GM23338 (cell line): ENCODE data around the gene STPG4. TPM values are rescaled to one million over a fixed set of nuclear protein-coding genes. Genes with fewer than 3 reads are reported as not detected.

ENCODE experiments used
- ATAC-seq: fragments of 200-7000 bp; cut with Tn5 transposase; 3 replicates; pipeline ENCODE4 v1.9.1; 2020
- DNase-seq: peaks from one replicate; pipeline ENCODE4 v3.0.0-alpha.2; 2015; ENCODE audit warnings: low spot score
- H2AFZ ChIP-seq: fragments of 200-600 bp; sonication (generic); 2 replicates; pipeline ENCODE4 v1.8.0; 2016; ENCODE audit warnings: antibody characterized with exemption, mild to moderate bottlenecking, moderate library complexity
- H3F3A ChIP-seq: fragments of 200-600 bp; sonication (generic); replicated peaks from 2 replicates; pipeline ENCODE4 v1.8.0; 2017; ENCODE audit warnings: antibody characterized with exemption, mixed run types, low read depth
- H3K27ac ChIP-seq: fragments of 200-600 bp; sonication (generic); 2 replicates; pipeline ENCODE4 v1.6.1; 2016; ENCODE audit warnings: low read depth
- H3K27me3 ChIP-seq: fragments of 200-600 bp; sonication (generic); 2 replicates; pipeline ENCODE4 v1.8.0; 2016; ENCODE audit warnings: mild to moderate bottlenecking, mixed run types, moderate library complexity; ENCODE audit not compliant: insufficient read depth
- H3K36me3 ChIP-seq: fragments of 200-600 bp; sonication (generic); 2 replicates; pipeline ENCODE4 v1.8.0; 2016; ENCODE audit warnings: mild to moderate bottlenecking; ENCODE audit not compliant: insufficient read depth
- H3K4me1 ChIP-seq: fragments of 200-600 bp; sonication (generic); 2 replicates; pipeline ENCODE4 v1.8.0; 2016; ENCODE audit warnings: mild to moderate bottlenecking, moderate library complexity; ENCODE audit not compliant: insufficient read depth
- H3K4me2 ChIP-seq: fragments of 200-600 bp; sonication (generic); 2 replicates; pipeline ENCODE4 v1.7.1; 2017; ENCODE audit warnings: mixed run types
- H3K4me3 ChIP-seq: fragments of 200-600 bp; sonication (generic); 2 replicates; pipeline ENCODE4 v1.6.1; 2016; ENCODE audit warnings: mixed run types
- H3K79me2 ChIP-seq: fragments of 200-600 bp; sonication (generic); replicated peaks from 2 replicates; pipeline ENCODE4 v1.8.0; 2017; ENCODE audit warnings: mild to moderate bottlenecking; ENCODE audit not compliant: insufficient read depth
- H3K9me2 ChIP-seq: fragments of 200-600 bp; sonication (generic); 2 replicates; pipeline ENCODE4 v1.8.0; 2017; ENCODE audit not compliant: insufficient read depth
- H4K20me1 ChIP-seq: fragments of 200-600 bp; sonication (generic); replicated peaks from 2 replicates; pipeline ENCODE4 v1.8.0; 2017; ENCODE audit warnings: mild to moderate bottlenecking; ENCODE audit not compliant: insufficient read depth
- H3K27ac Mint-ChIP-seq: 2 replicates; pipeline ENCODE4 v1.8.0; 2020; ENCODE audit warnings: inconsistent platforms, mild to moderate bottlenecking, moderate library complexity, mixed read lengths
- H3K27me3 Mint-ChIP-seq: 3 replicates; pipeline ENCODE4 v1.8.0; 2022; ENCODE audit warnings: low read depth, mild to moderate bottlenecking, moderate library complexity, mixed read lengths, inconsistent platforms; ENCODE audit not compliant: insufficient read depth, poor library complexity
- H3K36me3 Mint-ChIP-seq: 3 replicates; pipeline ENCODE4 v1.8.0; 2021; ENCODE audit warnings: low read depth, mild to moderate bottlenecking, inconsistent platforms, moderate library complexity, mixed read lengths
- H3K4me1 Mint-ChIP-seq: 3 replicates; pipeline ENCODE4 v1.8.0; 2020; ENCODE audit warnings: mild to moderate bottlenecking, inconsistent platforms, mixed read lengths
- H3K4me3 Mint-ChIP-seq: 3 replicates; pipeline ENCODE4 v1.8.0; 2021; ENCODE audit warnings: moderate library complexity, mild to moderate bottlenecking, inconsistent platforms, mixed read lengths
- H3K9me3 Mint-ChIP-seq: 3 replicates; pipeline ENCODE4 v1.8.0; 2020; ENCODE audit warnings: moderate library complexity, mild to moderate bottlenecking, inconsistent platforms, mixed read lengths
- CTCF ChIP-seq, 2 experiments: fragments of 200-600 bp in 1 of 2; sonication (generic) in 1 of 2; conservative IDR thresholded peaks; 2 replicates each; pipeline versions ENCODE4 v1.5.1 to v1.6.1; 2016 to 2017; ENCODE audit warnings: antibody characterized with exemption in 2 of 2, low read depth in 2 of 2, mild to moderate bottlenecking in 2 of 2, moderate library complexity in 1 of 2
- POLR2AphosphoS5 ChIP-seq: IDR thresholded peaks from 2 replicates; pipeline ENCODE4 v1.6.1; 2016; ENCODE audit warnings: antibody characterized with exemption, low read depth
- STAT1 ChIP-seq: IDR thresholded peaks from one replicate; pipeline ENCODE4 v1.6.1; 2016; ENCODE audit warnings: antibody characterized with exemption; ENCODE audit not compliant: unreplicated experiment
- polyA plus RNA-seq: library from polyadenylated mRNA; unstranded; fragments of >200 nt; fragmentation: Nextera tagmentation; extraction: Ambion mirVana; gene quantifications from 2 replicates; pipeline ENCODE4 v1.2.1, GENCODE V29; 2016
- total RNA-seq: library from RNA; depleted of rRNA; stranded (reverse); fragments of >200 nt; shearing (Covaris generic); gene quantifications from 2 replicates; pipeline ENCODE4 v1.2.3, GENCODE V29; 2014
- TF ChIP-seq, protein P1 (sequence below): IDR thresholded peaks from one replicate; pipeline ENCODE4 v1.6.1; 2018; ENCODE audit warnings: antibody characterized with exemption; ENCODE audit not compliant: unreplicated experiment
- TF ChIP-seq, protein P2 (sequence below): fragments of 250-450 bp; sonication (Bioruptor Pico); IDR thresholded peaks from 2 replicates; pipeline ENCODE4 v1.5.0; 2020; ENCODE audit warnings: mild to moderate bottlenecking, moderate library complexity

Gene STPG4
- total and polyA plus RNA-seq, 2 experiments from 2014 or later, result 0.28 TPM; not detected in 1

GRCh38 chr2:47065771-47066380 is 89.2 kb downstream of the STPG4 start (continued):
- TF ChIP-seq CTCF (conservative IDR thresholded peaks at IDR 0.05; ENCODE audit: low read depth in 2 of 2) (no peak), STAT1 (no peak)
- TF ChIP-seq, protein P1, sequence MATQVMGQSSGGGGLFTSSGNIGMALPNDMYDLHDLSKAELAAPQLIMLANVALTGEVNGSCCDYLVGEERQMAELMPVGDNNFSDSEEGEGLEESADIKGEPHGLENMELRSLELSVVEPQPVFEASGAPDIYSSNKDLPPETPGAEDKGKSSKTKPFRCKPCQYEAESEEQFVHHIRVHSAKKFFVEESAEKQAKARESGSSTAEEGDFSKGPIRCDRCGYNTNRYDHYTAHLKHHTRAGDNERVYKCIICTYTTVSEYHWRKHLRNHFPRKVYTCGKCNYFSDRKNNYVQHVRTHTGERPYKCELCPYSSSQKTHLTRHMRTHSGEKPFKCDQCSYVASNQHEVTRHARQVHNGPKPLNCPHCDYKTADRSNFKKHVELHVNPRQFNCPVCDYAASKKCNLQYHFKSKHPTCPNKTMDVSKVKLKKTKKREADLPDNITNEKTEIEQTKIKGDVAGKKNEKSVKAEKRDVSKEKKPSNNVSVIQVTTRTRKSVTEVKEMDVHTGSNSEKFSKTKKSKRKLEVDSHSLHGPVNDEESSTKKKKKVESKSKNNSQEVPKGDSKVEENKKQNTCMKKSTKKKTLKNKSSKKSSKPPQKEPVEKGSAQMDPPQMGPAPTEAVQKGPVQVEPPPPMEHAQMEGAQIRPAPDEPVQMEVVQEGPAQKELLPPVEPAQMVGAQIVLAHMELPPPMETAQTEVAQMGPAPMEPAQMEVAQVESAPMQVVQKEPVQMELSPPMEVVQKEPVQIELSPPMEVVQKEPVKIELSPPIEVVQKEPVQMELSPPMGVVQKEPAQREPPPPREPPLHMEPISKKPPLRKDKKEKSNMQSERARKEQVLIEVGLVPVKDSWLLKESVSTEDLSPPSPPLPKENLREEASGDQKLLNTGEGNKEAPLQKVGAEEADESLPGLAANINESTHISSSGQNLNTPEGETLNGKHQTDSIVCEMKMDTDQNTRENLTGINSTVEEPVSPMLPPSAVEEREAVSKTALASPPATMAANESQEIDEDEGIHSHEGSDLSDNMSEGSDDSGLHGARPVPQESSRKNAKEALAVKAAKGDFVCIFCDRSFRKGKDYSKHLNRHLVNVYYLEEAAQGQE, result no peak

- Histone ChIP-seq H3K4me1 (peaks cover 26% of the 10 kb centered on the region), H3K4me2 (no peak overlapping the region), H3K9me2 (peaks cover 6% of the 10 kb centered on the region; the same call in 1 of the 2 replicates), H3F3A (no peaks in the 10 kb centered on the region; the same call in 1 of the 2 replicates), H3K4me3 (no peak overlapping the region), H3K79me2 (no peaks in the 10 kb centered on the region; the same call in 1 of the 2 replicates), H3K27me3 (no peaks in the 10 kb centered on the region), H3K36me3 (no peaks in the 10 kb centered on the region), H2AFZ (no peak overlapping the region), H4K20me1 (no peaks in the 10 kb centered on the region), H3K27ac (0 out of 2 replicates have a peak overlapping the region, but pooled peaks have one; percentile 14)
- H3K27ac Mint-ChIP-seq, result no peak overlapping the region
- no peaks in the 10 kb centered on the region; the same call in 1 of the 3 replicates for H3K36me3 Mint-ChIP-seq
- peak; percentile 43 for DNase-seq
- H3K9me3 Mint-ChIP-seq, result no peaks in the 10 kb centered on the region
- TF ChIP-seq, protein P2, sequence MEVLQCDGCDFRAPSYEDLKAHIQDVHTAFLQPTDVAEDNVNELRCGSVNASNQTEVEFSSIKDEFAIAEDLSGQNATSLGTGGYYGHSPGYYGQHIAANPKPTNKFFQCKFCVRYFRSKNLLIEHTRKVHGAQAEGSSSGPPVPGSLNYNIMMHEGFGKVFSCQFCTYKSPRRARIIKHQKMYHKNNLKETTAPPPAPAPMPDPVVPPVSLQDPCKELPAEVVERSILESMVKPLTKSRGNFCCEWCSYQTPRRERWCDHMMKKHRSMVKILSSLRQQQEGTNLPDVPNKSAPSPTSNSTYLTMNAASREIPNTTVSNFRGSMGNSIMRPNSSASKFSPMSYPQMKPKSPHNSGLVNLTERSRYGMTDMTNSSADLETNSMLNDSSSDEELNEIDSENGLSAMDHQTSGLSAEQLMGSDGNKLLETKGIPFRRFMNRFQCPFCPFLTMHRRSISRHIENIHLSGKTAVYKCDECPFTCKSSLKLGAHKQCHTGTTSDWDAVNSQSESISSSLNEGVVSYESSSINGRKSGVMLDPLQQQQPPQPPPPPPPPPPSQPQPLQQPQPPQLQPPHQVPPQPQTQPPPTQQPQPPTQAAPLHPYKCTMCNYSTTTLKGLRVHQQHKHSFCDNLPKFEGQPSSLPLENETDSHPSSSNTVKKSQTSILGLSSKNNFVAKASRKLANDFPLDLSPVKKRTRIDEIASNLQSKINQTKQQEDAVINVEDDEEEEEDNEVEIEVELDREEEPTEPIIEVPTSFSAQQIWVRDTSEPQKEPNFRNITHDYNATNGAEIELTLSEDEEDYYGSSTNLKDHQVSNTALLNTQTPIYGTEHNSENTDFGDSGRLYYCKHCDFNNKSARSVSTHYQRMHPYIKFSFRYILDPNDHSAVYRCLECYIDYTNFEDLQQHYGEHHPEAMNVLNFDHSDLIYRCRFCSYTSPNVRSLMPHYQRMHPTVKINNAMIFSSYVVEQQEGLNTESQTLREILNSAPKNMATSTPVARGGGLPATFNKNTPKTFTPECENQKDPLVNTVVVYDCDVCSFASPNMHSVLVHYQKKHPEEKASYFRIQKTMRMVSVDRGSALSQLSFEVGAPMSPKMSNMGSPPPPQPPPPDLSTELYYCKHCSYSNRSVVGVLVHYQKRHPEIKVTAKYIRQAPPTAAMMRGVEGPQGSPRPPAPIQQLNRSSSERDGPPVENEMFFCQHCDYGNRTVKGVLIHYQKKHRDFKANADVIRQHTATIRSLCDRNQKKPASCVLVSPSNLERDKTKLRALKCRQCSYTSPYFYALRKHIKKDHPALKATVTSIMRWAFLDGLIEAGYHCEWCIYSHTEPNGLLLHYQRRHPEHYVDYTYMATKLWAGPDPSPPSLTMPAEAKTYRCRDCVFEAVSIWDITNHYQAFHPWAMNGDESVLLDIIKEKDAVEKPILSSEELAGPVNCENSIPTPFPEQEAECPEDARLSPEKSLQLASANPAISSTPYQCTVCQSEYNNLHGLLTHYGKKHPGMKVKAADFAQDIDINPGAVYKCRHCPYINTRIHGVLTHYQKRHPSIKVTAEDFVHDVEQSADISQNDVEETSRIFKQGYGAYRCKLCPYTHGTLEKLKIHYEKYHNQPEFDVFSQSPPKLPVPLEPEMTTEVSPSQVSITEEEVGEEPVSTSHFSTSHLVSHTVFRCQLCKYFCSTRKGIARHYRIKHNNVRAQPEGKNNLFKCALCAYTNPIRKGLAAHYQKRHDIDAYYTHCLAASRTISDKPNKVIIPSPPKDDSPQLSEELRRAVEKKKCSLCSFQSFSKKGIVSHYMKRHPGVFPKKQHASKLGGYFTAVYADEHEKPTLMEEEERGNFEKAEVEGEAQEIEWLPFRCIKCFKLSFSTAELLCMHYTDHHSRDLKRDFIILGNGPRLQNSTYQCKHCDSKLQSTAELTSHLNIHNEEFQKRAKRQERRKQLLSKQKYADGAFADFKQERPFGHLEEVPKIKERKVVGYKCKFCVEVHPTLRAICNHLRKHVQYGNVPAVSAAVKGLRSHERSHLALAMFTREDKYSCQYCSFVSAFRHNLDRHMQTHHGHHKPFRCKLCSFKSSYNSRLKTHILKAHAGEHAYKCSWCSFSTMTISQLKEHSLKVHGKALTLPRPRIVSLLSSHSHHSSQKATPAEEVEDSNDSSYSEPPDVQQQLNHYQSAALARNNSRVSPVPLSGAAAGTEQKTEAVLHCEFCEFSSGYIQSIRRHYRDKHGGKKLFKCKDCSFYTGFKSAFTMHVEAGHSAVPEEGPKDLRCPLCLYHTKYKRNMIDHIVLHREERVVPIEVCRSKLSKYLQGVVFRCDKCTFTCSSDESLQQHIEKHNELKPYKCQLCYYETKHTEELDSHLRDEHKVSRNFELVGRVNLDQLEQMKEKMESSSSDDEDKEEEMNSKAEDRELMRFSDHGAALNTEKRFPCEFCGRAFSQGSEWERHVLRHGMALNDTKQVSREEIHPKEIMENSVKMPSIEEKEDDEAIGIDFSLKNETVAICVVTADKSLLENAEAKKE (CRISPR knock-in tag), result peak; percentile 37; the same call in 1 of the 2 replicates
- TF ChIP-seq POLR2AphosphoS5, result no peak
- no peak overlapping the region for H3K4me3 Mint-ChIP-seq
- H3K27me3 Mint-ChIP-seq, result peaks cover 11% of the 10 kb centered on the region
- H3K4me1 Mint-ChIP-seq, result peaks cover 28% of the 10 kb centered on the region
- ATAC-seq, result peak; percentile 7
These were observed 89.8 kb downstream of the STPG4 start for GRCh38 chr2:47065343-47065742.
